Smooth muscle cell of the brain vasculature (primary cell): ENCODE measurements around the gene ANKRD31.

ENCODE experiments used
- DNase-seq: peaks from one replicate; pipeline ENCODE4 v3.0.0-alpha.2; 2012; ENCODE audit warnings: low read depth, low spot score

Gene ANKRD31

GRCh38 chr5:75062925-75063531 is 173.7 kb downstream of the ANKRD31 start:
- DNase-seq = no peak

GRCh38 chr5:75059912-75060545 is 176.6 kb downstream of the ANKRD31 start:
- DNase-seq = no peak

GRCh38 chr5:75058986-75059535 is 177.6 kb downstream of the ANKRD31 start:
- no peak for DNase-seq

GRCh38 chr5:75057561-75057960 is 179.1 kb downstream of the ANKRD31 start:
- DNase-seq = no peak

GRCh38 chr5:75055727-75056144 is 180.9 kb downstream of the ANKRD31 start:
- no peak for DNase-seq

- no peak for DNase-seq
Measured at GRCh38 chr5:75054134-75054930, 182.3 kb downstream of the ANKRD31 start.

GRCh38 chr5:75053304-75054133 is 183.2 kb downstream of the ANKRD31 start:
- no peak for DNase-seq

GRCh38 chr5:75053054-75053303 is 183.7 kb downstream of the ANKRD31 start:
- no peak for DNase-seq

GRCh38 chr5:75052192-75053053 is 184.3 kb downstream of the ANKRD31 start, which contains the start of gene GCNT4:
Gene GCNT4, minus strand, starts transcription at chr5:75052558. Its CDS starts 22,521 bp downstream, at chr5:75030037.
- no peak for DNase-seq

GRCh38 chr5:75051217-75051751 is 185.4 kb downstream of the ANKRD31 start:
- DNase-seq = no peak

GRCh38 chr5:75050415-75050814 is 186.3 kb downstream of the ANKRD31 start:
- no peak for DNase-seq

GRCh38 chr5:75049456-75050351 is 187.0 kb downstream of the ANKRD31 start:
- no peak for DNase-seq

- DNase-seq = no peak
Measured at GRCh38 chr5:75048457-75048953, 188.2 kb downstream of the ANKRD31 start.

- no peak for DNase-seq
Measured at GRCh38 chr5:75047356-75047755, 189.3 kb downstream of the ANKRD31 start.

GRCh38 chr5:75046366-75047142 is 190.1 kb downstream of the ANKRD31 start:
- no peak for DNase-seq

- no peak for DNase-seq
Measured at GRCh38 chr5:75045071-75045470, 191.6 kb downstream of the ANKRD31 start.

GRCh38 chr5:75044406-75044805 is 192.3 kb downstream of the ANKRD31 start:
- DNase-seq = no peak

GRCh38 chr5:75043633-75044264 is 192.9 kb downstream of the ANKRD31 start:
- no peak for DNase-seq
